ENCODE results near the gene TMEM151B. TPM values are rescaled to one million over a fixed set of nuclear protein-coding genes. Genes with fewer than 3 reads are reported as not detected.

The TMEM151B gene
- total RNA-seq, 1 experiment from 2014 or later: not detected

GRCh38 chr6:44264154-44265006 lies 5.9 kb upstream of the TMEM151B start:
- Histone ChIP-seq H3K4me2 (ENCODE audit: low read length) (peak overlapping the region; percentile 95), H3K9me3 (ENCODE audit: low read length) (no peaks in the 10 kb centered on the region), H4K20me1 (ENCODE audit: low read length) (no peaks in the 10 kb centered on the region), H3K9ac (ENCODE audit: low read length) (peak overlapping the region; percentile 75), H3K79me2 (ENCODE audit: low read length) (peaks cover 24% of the 10 kb centered on the region), H3K36me3 (ENCODE audit: low read depth, low read length) (no peaks in the 10 kb centered on the region), H3K27ac (ENCODE audit: low read length) (no peak overlapping the region), H3F3A (ENCODE audit: low read length, unreplicated experiment) (no peaks in the 10 kb centered on the region), H3K4me3 (ENCODE audit: low read length) (peak overlapping the region; percentile 80), H3K4me1 (ENCODE audit: insufficient read depth, low read length) (peaks cover 23% of the 10 kb centered on the region), H2AFZ (ENCODE audit: low read length) (peak overlapping the region; percentile 63), H3K9me2 (replicated peaks; ENCODE audit: low read length) (no peaks in the 10 kb centered on the region), H3K27me3 (ENCODE audit: low read length) (peaks cover 6% of the 10 kb centered on the region)
- intact Hi-C loops (cut with micrococcal nuclease): loop anchor here (5.0 kb wide), 1 partner anchor 38 kb away; no protein-coding TSS in a partner anchor
- no peak for TF ChIP-seq EZH2phosphoT487 (IDR thresholded peaks at IDR 0.05; ENCODE audit: borderline replicate concordance, low read length)
- no peak for TF ChIP-seq CTCF (conservative IDR thresholded peaks at IDR 0.05; ENCODE audit: low read depth, low read length)
- no peak for TF ChIP-seq EZH2 (IDR thresholded peaks at IDR 0.05; ENCODE audit: low read length, unreplicated experiment)
- ATAC-seq (no peak), DNase-seq (no peak)
- ChIA-PET CTCF (no interaction called here), POLR2A (ENCODE audit: unreplicated experiment) (no interaction called here)
- TSS peak; percentile 57 for BruUV-seq (replicated peaks)

DNA sequence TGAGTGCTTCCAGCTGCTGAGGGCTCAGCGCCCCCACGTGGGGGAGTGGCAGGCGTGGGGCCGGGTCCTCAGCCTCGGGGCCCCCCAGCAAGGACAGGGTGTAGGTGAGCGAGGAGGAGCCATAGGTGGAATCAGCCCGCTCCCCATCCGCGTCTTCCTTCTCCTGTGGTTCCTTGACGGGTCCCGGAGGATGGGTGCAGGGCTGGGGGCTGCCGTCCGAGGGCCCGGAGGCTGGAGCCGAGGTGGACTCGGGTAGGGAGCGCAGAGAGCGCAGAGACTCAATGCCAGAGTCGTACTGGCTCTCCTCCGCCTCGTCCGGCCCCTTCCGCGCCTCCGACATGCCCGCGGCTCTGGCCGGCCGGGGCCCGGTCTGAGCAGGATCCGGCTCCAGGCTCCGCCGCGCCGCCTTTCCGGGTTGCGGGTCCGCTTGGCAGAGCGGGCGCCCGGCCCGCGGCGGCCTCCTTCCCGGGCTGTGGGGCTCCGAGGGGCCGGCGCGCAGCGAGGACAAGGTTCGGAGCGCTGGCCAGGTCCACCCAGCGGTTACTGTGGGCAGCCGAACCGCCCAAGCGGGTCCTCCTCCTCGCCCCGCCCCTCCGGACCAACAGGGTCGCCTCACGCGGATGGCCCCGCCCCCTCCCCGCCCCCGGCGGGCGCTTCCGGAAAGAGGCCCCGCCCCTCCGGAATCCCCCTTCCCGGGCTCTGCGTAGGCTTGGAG lies 5.1 kb upstream of the TMEM151B start, which contains the start of gene NFKBIE:
Gene NFKBIE, minus strand, starts transcription at position 545 of the 715 bp plus-strand sequence. Its CDS starts 205 bp downstream, at position 340.
- H3K9ac ChIP-seq (ENCODE audit: low read length): peak within 1 kb of the TSS; percentile 75
- peak; percentile 45 for TF ChIP-seq CTCF (conservative IDR thresholded peaks at IDR 0.05; ENCODE audit: low read depth, low read length)
- no peak for TF ChIP-seq EZH2phosphoT487 (IDR thresholded peaks at IDR 0.05; ENCODE audit: borderline replicate concordance, low read length)
- peak; percentile 92 for DNase-seq
- no peak within 1 kb of the TSS for H3K27ac ChIP-seq (ENCODE audit: low read length)
- H2AFZ ChIP-seq (ENCODE audit: low read length): peak within 1 kb of the TSS; percentile 63
- peaks cover 14% of the 10 kb centered on the region for H3K27me3 ChIP-seq (ENCODE audit: low read length)
- peaks cover 24% of the 10 kb centered on the region for H3K79me2 ChIP-seq (ENCODE audit: low read length)
- intact Hi-C loops (cut with micrococcal nuclease): loop anchor here (5.0 kb wide), 1 partner anchor 37 kb away; no protein-coding TSS in a partner anchor
- H3K4me2 ChIP-seq (ENCODE audit: low read length): peak within 1 kb of the TSS; percentile 95
- ChIA-PET POLR2A (ENCODE audit: unreplicated experiment) (no interaction called here), CTCF (no interaction called here)
- H3K9me3 ChIP-seq (ENCODE audit: low read length): no peaks in the 10 kb centered on the region
- peak; percentile 79 for ATAC-seq
- no TSS peak for BruUV-seq (replicated peaks)
- H3K4me1 ChIP-seq (ENCODE audit: insufficient read depth, low read length): peaks cover 23% of the 10 kb centered on the region
- H3K4me3 ChIP-seq (ENCODE audit: low read length): peak within 1 kb of the TSS; percentile 80
- no peaks in the 10 kb centered on the region for H3K36me3 ChIP-seq (ENCODE audit: low read depth, low read length)
- H3F3A ChIP-seq (ENCODE audit: low read length, unreplicated experiment): no peaks in the 10 kb centered on the region
- no peaks in the 10 kb centered on the region for H3K9me2 ChIP-seq (replicated peaks; ENCODE audit: low read length)
- no peaks in the 10 kb centered on the region for H4K20me1 ChIP-seq (ENCODE audit: low read length)

All from PC-3 (cell line).